Stimulated activated naive CD8-positive, alpha-beta T cell treated with anti-CD3 and anti-CD28 coated beads, Interleukin-15, Interleukin-2, amounts not matched to agents 100 U/mL and 50 U/mL, for 24 hours (primary cell): ENCODE measurements around the gene DHX57.
"Not testable (repeated sequence)": the region's sequence is repeated elsewhere in the genome, so short reads cannot be mapped to it uniquely, and the experiment has no call there.

Experiments
- ATAC-seq: fragments of 150-1000 bp; cut with Tn5 transposase; one replicate; pipeline ENCODE4 v1.10.0; 2021
- DNase-seq: peaks from one replicate; pipeline ENCODE4 v3.0.0; 2021

Gene DHX57

DNA sequence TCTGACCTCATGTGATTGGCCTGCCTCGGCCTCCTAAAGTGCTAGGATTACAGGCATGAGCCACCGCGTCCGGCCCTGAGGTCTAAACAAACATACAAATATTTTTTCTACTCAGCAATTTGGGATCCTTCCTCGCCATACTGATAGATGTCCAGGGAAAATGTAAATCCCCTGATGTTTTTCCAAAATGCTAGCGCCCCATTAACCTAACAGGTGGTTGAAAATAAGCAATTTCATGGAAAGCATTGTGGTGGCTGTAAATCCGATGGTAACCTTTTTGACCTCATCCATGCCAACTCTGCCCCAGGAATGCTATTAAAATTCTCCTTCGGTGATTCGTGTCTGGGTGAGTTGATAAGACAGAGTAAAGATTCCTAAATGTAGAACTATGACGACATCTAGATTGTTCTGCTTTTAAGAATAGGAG lies 78.5 kb downstream of the DHX57 start:
- DNase-seq = no peak
- ATAC-seq = no peak

DNA sequence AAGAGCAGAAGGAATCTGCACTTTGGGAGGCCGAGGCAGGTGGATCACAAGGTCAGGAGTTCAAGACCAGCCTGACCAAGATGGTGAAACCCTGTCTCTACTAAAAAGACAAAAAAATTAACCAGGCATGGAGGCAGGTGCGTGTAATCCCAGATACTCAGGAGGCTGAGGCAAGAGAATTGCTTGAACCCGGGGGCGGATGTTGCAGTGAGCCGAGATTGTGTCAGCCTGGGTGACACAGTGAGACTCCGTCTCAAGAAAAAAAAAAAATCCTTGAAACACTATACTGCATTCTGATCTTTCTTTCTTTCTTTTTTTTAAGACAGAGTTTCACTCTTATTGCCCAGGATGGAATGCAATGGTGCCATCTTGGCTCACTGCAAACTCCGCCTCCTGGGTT lies 80.7 kb downstream of the DHX57 start:
- not testable (repeated sequence) for ATAC-seq

DNA sequence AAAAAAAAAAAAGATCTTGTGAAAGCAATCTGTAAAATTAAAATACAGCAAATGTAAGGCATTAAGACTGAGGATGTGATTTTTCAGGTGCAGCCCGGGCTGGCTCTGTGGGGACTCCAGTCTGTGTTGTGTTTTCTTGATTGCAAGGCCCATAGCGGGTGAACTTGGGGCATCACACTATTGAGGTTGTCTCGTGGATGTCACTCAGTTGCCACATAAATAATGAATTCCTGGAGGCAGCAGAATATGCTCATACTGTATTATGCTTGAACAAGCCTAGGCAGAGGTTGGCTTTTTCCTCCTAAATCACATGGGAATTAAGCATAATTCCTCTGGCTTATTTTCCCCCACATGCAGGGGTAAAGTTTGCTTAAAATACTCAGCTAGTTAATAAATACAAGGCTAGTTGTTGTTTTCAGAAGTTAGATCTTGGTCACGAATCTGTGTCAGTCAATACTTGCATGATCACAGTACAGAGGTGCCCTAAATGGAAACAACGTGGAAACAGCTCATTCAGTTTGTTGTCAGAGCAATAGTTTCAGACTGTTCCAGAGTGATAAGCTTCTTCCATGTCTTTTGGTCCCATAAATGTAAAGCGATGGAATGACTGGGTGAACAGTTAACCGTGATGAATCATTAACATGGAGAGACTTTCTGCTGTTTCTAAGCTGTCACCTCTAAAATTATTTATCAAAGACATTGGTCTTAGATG lies 81.3 kb downstream of the DHX57 start:
- DNase-seq = no peak
- ATAC-seq = no peak

More for the DNA sequence above, 80.7 kb downstream of the DHX57 start:
- DNase-seq = not testable (repeated sequence)

DNA sequence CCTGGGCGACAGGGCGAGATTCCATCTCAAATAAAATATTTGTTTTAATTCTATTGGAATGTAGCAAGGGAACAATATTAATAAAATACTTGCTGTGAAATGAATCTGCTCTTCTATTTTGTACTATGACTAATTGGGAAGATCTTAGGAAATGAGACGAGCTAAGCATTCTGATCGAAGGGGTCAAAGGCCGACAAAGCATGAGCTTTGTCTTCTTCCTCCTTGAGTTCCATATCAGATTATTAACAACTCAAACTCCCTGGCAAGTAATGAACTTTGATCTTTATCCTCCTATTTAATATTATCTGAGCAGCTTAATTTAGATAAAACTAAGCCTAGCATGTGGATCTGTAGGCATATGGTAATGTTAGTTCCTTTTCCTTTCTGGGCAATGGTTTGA lies 82.2 kb downstream of the DHX57 start:
- ATAC-seq (no peak), DNase-seq (no peak)

DNA sequence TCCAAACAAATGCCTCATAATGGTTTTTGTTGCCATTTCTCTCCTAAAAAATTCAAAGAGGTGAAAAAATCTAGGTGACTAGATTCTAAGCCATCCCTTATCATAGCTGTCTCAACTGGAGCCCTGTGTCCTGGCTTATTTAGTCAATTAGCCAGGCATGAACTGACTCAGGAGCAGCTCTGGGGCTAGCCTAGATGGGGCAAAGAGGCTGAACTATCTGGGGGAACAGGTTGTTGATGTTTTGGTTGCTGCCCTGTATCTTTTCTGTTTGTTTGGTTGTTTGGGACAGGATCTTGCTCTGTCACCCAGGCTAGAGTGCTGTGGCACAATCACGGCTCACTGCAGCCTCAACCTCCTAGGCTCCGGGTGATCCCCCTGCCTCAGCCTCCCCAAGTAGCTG lies 83.0 kb downstream of the DHX57 start:
- DNase-seq (no peak), ATAC-seq (no peak)

DNA sequence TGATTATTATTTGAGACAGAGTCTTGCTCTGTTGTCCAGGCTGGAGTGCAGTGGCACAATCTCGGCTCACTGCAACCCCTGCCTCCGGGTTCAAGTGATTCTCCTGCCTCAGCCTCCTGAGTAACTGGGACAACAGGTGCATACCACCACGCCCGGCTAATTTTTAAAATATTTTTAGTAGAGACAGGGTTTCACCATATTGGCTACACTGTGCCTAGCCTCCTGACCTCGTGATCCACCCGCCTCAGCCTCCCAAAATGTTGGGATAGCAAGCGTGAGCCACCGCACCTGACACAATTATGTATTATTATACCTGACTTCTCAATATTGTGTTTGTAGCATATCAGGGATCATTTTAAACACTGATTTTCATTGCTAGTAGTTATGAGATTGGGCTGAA lies 83.4 kb downstream of the DHX57 start:
- ATAC-seq, DNase-seq: not testable (repeated sequence)

DNA sequence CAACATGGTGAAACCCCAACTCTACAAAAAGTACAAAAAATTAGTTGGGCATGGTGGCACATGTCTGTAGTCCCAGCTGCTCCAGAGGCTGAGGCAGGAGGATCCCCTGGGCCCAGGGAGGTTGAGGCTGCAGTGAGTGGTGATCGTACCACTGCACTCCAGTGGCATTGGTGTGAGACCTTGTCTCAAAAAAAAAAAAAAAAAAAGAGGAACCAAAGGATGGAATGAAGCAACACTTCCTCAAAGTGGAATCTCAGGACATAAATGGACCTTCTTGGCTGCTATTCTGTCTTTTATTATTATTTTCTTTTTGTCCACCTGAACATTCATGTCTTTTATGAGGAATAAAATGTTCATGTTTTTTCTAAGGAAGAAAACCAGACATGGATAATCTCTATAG lies 84.0 kb downstream of the DHX57 start:
- DNase-seq (no peak), ATAC-seq (no peak)

DNA sequence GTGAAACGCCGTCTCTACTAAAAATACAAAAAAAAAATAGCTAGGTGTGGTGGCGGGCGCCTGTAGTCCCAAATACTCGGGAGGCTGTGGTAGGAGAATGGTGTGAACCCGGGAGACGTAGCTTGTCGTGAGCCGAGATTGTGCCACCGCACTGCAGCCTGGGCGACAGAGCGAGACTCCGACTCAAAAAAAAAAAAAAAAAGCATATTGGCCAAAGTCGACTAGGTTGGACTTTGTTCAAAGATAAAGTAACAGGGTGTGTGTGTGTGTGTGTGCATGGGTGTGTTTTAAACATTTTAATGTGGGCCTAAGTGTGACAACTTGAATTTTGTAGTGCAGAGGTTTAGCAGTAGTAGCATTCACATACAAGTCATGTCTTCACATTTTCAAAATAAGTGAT lies 86.0 kb downstream of the DHX57 start:
- DNase-seq = no peak
- no peak for ATAC-seq

DNA sequence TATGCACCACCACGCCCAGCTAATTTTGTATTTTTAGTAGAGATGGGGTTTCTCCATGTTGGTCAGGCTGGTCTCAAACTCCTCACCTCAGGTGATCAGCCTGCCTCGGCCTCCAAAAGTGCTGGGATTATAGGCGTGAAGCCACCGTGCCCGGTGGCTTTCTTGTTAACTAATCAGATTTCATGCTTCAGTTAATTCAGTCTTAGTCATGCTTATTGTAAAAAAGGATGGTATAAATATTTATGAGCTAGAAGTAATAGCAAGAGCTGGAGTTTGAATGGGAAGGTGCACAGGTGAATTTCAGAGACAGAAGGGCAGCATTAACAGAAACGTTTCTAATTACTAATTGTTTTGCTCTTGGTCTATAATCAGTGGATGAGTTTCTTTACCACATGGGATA lies 87.4 kb downstream of the DHX57 start:
- DNase-seq = no peak
- ATAC-seq = no peak

DNA sequence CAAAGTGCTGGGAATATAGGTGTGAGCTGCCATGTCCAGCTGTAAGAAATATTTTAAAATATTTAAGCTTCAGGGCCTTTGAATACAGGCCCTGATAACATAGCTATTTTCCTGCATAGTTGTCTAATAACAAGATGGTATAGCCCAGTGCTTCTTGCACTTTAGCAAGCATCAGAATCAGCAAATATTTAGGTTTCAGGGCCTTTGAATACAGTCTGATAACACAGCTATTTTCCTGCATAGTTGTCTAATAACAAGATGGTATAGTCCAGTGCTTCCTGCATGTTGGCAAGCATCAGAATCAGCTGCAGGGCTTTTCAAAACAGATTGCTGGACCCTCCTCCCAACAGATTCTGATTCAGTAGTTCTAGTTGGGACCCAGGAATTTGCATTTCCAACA lies 92.1 kb downstream of the DHX57 start:
- DNase-seq (no peak), ATAC-seq (no peak)

DNA sequence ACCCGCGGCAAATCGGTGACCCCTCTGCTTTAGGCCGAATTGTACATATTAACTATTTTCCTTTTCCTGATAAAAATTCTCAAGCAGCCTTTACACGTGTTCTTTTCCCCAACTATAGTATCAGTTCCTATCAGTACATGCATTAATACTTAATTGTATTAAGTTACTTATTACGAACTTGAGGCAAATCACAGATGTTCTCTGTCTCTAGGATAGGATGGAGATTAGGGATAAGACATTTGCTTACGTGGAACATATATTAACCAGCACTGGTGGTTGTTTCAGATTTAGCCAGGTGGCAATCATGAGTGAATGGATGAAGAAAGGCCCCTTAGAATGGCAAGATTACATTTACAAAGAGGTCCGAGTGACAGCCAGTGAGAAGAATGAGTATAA lies 97.0 kb downstream of the DHX57 start:
- ATAC-seq = no peak
- DNase-seq = no peak

DNA sequence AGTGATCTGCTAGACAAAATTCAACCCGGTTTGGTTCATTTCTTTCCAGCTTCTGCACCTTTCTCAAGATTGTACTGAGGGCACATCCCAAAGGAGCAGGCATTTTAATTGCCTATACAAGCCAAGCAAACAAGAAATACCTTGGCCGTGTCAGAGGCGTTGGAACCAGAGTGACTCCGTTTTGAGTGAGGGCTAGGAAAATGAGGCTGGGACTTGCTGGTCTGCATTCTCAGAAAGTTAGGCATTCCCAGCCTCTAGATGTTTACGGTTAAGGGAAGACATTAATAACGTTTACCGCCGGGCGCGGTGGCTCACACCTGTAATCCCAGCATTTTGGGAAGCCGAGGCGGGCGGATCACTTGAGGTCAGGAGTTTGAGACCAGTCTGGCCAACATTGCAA lies 99.2 kb downstream of the DHX57 start:
- ATAC-seq (no peak), DNase-seq (no peak)

DNA sequence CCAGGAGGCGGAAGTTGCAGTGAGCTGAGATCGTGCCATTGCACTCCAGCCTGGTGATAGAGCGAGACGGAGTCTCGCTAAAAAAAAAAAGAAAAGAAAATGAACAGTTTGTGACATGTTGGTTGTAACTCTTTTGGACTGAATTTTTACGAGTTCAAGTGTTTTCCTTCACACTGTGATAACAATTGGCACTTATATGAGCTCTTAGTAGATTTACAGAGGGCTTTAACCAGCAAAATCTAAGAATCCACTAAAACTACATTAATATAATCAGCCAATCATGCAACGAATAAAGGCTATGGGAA lies 99.9 kb downstream of the DHX57 start:
- ATAC-seq = no peak
- DNase-seq = no peak

DNA sequence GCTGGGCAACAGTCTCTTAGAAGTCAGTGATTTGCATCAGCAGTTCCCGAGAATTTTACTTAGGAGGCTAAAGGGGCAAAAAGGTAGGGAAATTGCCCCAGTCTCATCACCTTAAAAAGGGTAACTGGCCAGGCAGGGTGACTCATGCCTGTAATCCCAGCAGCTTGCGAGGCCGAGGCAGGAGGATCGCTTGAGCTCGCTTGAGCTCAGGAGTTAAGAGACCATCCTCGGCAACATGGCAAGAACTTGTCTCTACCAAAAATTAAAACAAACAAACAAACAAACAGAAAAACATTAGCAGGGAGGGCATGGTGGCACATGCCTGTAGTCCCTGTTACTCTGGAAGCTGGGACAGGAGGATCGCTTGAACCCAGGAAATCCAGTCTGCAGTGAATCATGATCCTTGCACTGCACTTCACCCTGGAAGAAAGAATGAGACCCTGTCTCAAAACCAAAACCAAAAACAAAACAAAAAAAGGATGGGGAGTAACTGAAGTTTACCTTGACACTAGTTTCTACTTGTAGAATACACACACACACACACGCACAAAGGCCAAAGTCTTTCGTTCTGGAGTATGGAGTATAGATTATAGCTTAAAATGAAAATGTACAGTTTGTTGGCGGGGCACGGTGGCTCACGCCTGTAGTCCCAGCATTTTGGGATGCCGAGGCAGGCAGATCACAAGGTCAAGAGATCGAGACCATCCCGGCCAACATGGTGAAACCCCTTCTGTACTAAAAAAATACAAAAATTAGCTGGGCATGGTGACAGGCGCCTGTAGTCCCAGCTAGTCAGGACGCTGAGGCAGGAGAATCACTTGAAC lies 100.4 kb downstream of the DHX57 start:
- DNase-seq (no peak), ATAC-seq (no peak)

DNA sequence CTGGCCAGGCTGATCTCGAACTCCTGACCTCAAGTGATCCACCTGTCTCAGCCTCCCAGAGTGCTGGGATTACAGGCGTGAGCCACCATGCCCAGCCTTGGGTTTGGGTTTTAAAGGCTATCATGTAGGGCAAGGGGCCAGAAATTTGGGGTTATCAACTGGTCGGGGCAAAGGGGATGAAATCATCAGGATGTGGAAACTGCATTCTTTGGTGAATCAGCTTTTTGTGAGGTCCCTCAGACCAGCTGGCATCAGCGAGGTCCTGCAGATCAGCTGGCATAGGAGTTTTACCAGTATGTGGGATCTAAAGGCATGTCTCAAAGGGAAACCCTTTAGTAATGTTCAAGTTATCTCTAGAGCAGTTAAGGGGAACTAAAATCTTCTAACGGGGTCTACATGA lies 104.1 kb downstream of the DHX57 start:
- ATAC-seq (no peak), DNase-seq (no peak)

DNA sequence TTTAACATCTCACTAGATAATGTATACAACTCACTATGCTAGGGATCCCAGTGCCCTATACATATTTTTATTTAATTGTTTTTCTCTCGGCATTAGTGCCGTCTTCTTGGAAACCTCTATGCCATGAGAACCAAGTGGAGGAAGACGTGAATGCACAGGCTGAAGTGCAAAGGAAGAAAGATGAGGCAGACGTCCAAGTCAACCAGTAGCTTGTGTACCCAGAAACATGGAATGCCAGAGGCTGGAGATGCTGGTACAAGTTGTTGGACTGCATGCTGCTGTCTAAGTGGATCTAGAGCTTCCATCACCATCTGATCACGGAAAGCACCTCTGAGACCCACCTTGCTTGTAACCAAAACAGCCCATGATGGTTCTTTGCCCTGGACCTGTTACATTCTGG lies 110.2 kb downstream of the DHX57 start:
- DNase-seq (no peak), ATAC-seq (no peak)

DNA sequence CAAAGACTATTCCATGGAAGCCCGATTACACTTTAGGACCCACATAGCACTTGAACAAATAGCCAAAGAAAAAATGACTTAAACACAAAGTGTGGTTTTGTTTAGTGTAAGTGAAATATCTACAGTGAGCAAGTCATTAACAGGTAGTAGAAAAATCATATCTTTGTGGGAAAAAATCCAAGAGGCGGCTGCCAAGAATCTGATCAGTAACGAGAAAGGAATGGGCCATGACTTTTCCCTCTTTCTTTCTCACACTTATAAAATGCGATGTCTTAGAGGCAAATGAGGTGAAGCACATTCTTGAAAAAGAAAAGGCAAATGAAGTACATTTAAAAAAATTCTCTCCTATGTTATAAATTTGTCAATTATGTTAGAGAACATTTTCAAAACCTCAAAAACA lies 110.6 kb downstream of the DHX57 start:
- DNase-seq (no peak), ATAC-seq (no peak)

DNA sequence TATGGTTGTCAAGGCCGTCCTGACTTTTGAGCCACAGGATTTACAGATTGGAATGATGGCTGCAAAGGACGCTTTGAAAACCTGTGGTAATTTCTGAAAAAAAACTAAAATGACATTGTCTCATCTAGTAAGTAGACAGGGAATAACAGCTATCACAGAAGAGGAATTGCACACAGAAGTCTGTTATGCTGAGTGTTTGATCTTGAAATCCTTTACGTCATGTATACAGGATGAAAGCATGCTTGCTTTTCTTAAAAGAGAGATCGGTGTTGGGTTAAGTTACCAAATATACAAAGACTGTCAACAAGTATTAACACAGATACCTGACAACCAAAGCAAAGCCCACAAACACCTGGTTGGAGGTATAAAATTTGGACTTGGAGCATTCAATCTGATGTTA lies 112.0 kb downstream of the DHX57 start:
- DNase-seq (no peak), ATAC-seq (no peak)

DNA sequence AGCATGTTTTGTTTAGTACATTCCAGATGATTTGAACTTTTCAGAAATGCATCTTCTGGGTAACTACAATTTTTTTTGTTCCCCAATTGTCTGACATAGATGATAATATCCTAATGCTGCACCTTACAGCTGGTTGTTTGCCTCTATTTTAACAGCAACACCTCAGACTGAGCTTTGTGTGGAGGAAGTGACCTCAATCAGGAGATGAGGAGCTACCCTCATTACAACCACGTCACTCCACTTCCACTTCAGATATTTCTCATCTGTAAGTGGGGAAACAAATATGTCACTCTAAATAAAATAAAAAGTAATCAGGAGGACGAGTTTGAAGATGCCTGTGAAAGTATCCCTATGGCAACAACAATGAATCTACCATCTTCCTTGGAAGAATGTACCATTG lies 112.5 kb downstream of the DHX57 start:
- no peak for ATAC-seq
- no peak for DNase-seq

DNA sequence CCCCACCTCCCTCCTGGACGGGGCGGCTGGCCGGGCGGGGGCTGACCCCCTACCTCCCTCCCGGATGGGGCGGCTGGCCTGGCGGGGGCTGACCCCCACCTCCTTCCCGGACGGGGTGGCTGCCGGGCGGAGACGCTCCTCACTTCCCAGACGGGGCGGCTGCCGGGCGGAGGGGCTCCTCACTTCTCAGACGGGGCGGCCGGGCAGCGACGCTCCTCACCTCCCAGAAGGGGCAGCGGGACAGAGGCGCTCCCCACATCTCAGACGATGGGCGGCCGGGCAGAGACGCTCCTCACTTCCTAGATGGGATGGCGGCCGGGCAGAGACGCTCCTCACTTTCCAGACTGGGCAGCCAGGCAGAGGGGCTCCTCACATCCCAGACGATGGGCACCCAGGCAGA lies 119.8 kb downstream of the DHX57 start:
- not testable (repeated sequence) for DNase-seq, ATAC-seq

DNA sequence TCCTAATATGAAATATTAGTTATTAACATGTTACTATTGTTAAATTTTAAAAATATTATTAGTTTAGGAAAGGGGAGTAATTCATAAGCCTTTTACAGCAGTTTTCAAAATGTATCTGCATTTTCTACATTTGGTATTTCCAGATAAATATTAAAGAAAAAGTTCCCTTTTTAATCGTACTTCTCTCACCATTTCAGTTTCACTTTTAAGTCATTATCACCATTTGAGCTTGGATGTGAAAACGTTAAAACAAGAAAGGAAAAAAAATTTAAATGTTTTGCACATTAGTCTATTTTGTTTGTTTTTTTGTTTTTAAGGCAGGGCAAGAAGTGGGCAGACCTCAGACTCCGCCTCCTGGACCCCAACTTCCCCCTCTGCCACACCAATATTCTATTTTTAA lies 121.2 kb downstream of the DHX57 start:
- no peak for DNase-seq
- no peak for ATAC-seq

DNA sequence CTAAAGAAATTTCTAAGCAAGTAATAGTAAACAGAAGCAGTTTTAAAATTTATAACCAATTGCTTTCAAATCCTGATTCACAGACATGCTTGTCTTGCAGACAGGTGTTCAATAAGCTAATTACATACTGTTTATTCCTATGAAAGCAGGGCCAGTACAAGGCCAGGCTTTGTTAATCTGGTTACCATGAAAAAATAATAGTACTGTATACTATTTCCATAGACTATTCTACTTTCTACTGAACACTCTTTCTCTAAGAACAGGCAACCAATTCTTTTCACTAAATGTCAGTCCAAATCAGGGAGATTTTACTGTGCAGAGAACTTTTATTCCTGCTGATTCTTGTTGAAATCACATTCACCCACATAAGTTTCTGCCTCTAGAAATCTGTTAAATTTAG lies 121.7 kb downstream of the DHX57 start:
- DNase-seq (no peak), ATAC-seq (no peak)

DNA sequence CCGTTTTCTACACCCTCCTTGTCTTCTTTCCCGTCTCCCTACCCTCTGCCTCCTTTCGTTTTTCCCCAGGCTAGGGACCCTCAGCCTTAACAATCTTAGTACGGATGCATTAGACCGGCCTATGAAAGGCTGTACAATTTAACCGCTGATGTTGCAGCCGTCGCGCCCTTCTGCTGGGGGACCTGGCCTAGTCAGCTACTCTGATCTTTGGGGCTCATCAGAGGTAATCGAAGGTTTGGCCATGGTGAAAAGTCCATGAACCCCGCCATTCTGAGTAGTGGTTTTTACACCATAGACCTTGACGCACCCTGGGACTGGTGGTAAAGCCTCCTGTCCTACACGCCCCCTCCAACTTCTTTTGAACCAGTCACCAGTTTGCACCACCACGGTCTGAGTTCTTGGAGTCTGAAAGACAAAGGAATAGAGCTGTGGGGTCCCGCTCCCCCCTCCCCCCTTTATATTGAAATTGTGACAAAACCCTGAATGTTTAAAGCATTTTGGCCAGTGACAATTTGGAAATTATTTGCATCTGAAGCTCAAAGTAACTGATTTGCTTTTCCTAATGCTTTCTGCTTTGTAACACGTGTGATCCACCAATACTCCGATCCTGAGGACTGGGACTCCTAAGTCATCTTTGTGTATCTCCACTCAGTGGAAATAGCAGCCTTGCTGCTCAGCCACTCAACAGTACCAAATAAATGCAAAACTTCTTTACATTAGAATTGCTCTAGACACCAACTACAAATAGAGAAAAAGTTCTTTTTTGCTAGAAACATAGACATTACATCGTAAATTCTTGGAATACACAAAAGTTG lies 123.9 kb downstream of the DHX57 start:
- DNase-seq (peak; percentile 47), ATAC-seq (peak; percentile 21)
